Choroid plexus epithelial cell (primary cell): ENCODE data around the gene TXLNG.

Experiments
- DNase-seq: peaks from one replicate; pipeline ENCODE4 v3.0.0-alpha.2; 2010; ENCODE audit warnings: low read depth
- H3K4me3 ChIP-seq: 2 replicates; pipeline ENCODE4 v1.5.1; 2011; ENCODE audit warnings: low read depth, mild to moderate bottlenecking, control low read depth, low read length, moderate library complexity
- TF ChIP-seq, protein P1 (sequence below): conservative IDR thresholded peaks from 2 replicates; pipeline ENCODE4 v1.5.1; 2011; ENCODE audit warnings: low read depth, mild to moderate bottlenecking, control low read depth, inconsistent platforms, low read length, moderate library complexity

Gene TXLNG

DNA sequence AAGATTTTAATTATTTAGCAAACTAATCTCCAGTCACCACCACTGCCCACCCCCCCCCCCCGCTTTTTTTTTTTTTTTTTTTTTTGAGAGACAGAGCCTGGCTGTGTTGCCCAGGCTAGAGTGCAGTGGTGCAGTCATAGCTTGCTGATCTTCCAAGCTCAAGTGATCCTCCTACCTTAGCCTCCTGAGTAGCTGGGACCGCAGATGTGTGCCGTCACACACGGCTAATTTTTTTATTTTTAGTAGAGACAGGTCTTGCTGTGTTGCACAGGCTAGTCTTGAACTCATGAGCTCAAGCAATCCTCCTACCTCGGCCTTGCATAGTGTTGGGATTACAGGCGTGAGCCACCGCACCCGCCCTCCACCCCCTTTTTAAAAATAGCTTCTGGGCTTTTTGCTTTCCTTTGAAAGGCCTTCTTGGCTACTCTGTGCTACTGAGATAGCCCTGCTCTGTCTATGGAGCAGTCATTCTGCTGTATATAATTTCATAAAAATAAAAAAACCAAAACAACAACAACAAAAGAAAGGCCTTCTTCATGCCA lies 18.7 kb downstream of the TXLNG start:
- TF ChIP-seq, protein P1, sequence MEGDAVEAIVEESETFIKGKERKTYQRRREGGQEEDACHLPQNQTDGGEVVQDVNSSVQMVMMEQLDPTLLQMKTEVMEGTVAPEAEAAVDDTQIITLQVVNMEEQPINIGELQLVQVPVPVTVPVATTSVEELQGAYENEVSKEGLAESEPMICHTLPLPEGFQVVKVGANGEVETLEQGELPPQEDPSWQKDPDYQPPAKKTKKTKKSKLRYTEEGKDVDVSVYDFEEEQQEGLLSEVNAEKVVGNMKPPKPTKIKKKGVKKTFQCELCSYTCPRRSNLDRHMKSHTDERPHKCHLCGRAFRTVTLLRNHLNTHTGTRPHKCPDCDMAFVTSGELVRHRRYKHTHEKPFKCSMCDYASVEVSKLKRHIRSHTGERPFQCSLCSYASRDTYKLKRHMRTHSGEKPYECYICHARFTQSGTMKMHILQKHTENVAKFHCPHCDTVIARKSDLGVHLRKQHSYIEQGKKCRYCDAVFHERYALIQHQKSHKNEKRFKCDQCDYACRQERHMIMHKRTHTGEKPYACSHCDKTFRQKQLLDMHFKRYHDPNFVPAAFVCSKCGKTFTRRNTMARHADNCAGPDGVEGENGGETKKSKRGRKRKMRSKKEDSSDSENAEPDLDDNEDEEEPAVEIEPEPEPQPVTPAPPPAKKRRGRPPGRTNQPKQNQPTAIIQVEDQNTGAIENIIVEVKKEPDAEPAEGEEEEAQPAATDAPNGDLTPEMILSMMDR = no peak
- DNase-seq = no peak
- no peak overlapping the region for H3K4me3 ChIP-seq

DNA sequence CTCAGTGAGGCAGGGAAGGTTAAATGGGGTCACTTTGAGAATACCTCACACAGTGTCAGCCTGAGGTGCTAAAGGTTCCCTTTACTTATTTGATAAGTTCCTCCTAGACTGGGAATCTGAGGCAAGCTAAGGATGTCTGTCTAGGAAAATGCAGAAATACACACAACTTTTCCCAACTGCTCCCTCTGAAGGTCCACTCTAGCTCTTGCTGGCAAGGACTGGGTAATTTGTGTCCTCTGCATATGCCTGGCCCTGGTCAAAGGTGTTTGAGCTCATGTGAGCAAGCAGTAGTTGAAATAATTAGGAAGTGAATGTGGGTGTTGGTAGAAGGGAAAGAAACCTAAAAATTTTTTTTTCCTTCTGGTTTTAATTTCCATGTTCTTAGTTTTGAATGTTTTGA lies 21.3 kb downstream of the TXLNG start:
- no peak for DNase-seq
- TF ChIP-seq, protein P1 = peak; percentile 19
- no peak overlapping the region for H3K4me3 ChIP-seq

DNA sequence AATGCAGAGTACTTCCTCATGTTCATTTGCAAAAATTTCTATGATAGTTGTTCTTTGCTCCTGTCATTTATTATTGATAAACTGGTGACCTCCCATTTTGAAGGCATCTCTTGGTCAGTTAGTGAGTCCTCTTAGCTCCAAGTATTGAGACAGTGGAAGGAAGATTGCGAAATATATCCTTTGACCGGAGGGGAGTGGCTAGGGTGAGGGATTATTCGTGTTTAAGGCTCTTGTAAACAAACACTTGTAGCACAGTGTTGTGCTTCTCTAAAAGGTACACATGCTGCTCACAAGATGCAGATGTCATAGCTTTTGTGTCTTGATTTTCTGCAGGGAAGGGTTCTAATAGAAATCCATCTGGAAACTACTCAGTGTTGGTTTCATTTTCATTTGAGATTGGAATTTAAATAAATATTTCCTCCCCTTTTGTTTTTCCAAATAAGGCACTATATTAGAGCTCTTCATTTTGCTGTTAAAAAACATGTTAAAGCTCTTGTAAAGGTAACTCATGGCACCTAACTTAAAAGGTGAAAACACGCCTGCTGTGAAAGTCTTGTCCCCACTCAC lies 21.8 kb downstream of the TXLNG start:
- peak; percentile 65 for DNase-seq
- TF ChIP-seq, protein P1 = no peak
- H3K4me3 ChIP-seq = peak overlapping the region; percentile 53

DNA sequence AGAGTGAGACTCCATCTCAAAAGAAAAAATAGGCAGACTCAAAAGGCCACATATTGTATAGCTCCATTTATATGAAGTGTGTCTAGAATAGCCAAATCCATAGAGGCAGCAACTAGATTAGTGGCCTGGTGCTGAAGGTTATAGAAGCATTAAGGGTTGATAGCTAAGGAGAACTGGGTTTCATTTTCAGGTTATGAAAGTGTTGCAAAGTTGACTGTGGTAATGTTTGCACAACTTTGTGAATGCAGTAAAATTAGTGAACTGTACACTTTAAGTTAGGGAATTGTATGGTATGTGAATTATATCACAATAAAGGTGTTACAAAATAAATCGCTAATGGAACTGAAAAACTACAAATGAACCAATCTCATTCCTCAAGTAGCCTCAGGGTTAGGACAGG lies 28.3 kb downstream of the TXLNG start:
- H3K4me3 ChIP-seq = no peak overlapping the region
- TF ChIP-seq, protein P1 = no peak
- no peak for DNase-seq

DNA sequence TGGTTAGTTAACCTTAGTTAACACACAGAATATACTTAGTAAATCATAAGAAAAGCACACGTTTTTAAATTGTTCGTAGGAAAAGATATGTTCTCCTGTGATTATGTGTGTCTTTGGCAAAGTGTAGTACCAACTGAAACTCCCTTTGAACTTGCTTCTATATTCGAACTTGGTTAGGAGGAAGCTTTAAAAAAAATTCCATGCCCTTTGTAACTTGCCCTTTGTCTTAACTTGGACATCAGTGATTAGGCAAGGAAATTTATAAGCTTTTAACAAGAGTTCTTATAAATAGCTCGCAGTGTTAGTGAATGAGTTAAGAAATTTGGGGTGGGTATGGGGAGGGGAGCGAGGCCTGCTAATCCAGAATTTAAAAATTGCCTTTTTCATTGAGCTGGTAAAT lies 33.4 kb downstream of the TXLNG start:
- TF ChIP-seq, protein P1 = no peak
- H3K4me3 ChIP-seq = no peak overlapping the region
- no peak for DNase-seq

DNA sequence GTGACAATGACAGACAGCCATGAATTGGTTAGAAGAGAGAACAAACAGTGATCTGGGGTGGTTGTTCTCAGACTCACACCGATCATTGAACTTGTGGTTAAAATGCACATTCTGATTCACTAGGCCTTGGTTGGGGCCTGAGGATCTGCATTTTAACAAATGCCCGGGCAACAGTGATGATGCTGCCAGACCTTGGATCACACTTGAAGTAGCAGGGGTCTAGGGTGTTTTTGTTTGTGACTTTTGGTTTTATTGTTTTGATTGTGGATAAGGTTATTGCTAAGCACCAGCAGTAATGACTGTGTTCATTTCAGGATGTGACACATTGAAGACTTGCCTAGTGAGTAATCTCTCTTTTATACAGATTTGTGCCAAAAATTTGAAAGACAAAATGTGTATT lies 36.5 kb downstream of the TXLNG start:
- TF ChIP-seq, protein P1 = no peak
- H3K4me3 ChIP-seq = no peak overlapping the region
- peak; percentile 54 for DNase-seq
